BE2C (cell line): ENCODE data around the gene HOOK2.
"Not testable (repeated sequence)": the region's sequence is repeated elsewhere in the genome, so short reads cannot be mapped to it uniquely, and the experiment has no call there.

Experiments
- DNase-seq: peaks from one replicate; pipeline ENCODE4 v3.0.0-alpha.2; 2020
- H3K27me3 ChIP-seq: fragments of 250-450 bp; sonication (Bioruptor Pico); 2 replicates; pipeline ENCODE4 v1.5.1; 2020; ENCODE audit warnings: mild to moderate bottlenecking
- H3K36me3 ChIP-seq: fragments of 250-450 bp; sonication (Bioruptor Pico); 2 replicates; pipeline ENCODE4 v1.5.1; 2020; ENCODE audit warnings: mild to moderate bottlenecking
- H3K4me1 ChIP-seq: fragments of 250-450 bp; sonication (Bioruptor Pico); 2 replicates; pipeline ENCODE4 v1.5.1; 2020
- H3K4me3 ChIP-seq: 2 replicates; pipeline ENCODE4 v1.5.1; 2011; ENCODE audit warnings: low read depth, low read length
- H3K9me3 ChIP-seq: fragments of 250-450 bp; sonication (Bioruptor Pico); 2 replicates; pipeline ENCODE4 v1.5.1; 2020
- TF ChIP-seq, protein P1 (sequence below): IDR thresholded peaks from 2 replicates; pipeline ENCODE4 v1.5.1; 2012; ENCODE audit warnings: mild to moderate bottlenecking, low read depth, low read length

The HOOK2 gene

DNA sequence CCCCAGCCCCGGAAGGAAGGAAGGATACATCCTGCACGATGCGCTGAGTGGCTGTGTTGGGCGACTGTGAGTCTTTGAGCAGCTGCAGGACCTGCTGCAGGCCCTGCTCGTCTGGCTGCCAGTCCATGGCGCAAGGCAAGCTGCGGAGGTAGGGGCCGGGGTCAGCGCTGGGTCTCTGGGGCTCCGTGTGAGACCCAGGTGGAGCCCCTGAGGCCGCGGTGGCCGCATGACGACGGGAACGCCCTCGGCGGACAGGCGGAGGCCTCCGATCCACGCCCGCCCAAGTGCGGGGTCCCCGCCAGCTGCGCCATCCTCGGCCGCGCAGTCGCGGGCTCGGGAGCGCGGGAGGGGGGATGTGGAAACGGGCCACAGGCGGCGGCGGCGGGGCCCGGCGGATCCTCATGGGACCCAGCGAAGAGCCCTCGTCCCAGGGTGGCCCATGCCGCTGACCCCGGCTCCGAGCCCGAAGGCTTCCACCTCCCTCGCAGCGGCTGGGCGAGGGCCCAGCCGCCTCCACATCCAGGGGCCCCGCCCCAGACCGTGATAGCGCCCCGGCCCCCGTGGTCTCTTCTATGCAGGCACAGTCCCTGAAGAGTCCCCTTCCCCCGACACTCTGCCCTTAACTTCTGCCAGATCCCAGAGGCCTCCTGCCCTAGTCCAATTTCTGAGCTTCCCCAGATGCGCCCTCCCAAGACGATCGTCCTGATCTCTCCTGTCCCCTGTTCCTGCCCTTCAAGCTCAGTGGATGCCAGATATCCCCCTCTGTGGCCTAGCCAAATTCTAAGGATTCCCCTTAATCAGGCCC is 54.3 kb downstream of the HOOK2 start:
- DNase-seq = no peak

DNA sequence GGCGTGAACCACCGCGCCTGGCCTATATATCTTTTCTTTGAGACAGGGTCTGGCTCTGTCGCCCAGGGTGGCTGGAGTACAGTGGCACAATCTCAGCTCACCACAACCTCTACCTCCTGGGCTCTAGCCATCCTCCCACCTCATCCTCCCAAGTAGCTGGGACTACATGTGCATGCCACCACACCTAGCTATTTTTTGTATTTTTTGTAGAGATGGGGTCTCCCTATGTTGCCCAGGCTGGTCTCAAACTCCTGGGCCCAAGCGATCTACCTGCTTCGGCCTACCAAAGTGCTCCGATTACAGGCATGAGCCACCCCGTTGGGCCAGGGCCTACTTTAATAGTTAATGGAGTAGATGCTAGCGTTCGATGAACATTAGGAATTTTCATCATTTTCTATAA is 55.1 kb downstream of the HOOK2 start:
- peak overlapping the region; percentile 93 for H3K4me3 ChIP-seq
- peaks cover 56% of the 10 kb centered on the region for H3K36me3 ChIP-seq

More for the DNA sequence above, 54.3 kb downstream of the HOOK2 start:
- Histone ChIP-seq H3K36me3 (peaks cover 48% of the 10 kb centered on the region), H3K9me3 (no peaks in the 10 kb centered on the region), H3K27me3 (no peaks in the 10 kb centered on the region), H3K4me3 (peak overlapping the region; percentile 93), H3K4me1 (no peaks in the 10 kb centered on the region; the same call in 1 of the 2 replicates)
- TF ChIP-seq, protein P1, sequence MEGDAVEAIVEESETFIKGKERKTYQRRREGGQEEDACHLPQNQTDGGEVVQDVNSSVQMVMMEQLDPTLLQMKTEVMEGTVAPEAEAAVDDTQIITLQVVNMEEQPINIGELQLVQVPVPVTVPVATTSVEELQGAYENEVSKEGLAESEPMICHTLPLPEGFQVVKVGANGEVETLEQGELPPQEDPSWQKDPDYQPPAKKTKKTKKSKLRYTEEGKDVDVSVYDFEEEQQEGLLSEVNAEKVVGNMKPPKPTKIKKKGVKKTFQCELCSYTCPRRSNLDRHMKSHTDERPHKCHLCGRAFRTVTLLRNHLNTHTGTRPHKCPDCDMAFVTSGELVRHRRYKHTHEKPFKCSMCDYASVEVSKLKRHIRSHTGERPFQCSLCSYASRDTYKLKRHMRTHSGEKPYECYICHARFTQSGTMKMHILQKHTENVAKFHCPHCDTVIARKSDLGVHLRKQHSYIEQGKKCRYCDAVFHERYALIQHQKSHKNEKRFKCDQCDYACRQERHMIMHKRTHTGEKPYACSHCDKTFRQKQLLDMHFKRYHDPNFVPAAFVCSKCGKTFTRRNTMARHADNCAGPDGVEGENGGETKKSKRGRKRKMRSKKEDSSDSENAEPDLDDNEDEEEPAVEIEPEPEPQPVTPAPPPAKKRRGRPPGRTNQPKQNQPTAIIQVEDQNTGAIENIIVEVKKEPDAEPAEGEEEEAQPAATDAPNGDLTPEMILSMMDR = no peak

DNA sequence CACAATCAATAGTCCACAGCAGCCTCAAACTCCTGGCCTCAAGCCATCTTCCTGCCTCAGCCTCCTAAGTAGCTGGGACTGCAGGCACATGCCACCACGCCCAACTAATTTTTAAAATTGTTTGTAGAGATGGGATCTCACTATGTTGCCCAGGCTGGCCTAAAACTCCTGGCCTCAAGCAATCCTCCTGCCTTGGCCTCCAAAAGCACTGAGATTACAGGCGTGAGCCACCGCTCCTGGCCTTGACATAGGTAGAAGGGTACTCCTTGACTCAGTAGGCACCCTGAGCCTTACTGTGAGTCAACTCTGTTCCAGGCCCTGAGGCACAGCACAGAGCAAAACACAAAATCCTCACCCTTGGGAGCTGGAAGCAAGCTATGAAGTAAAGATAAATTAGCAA is 59.4 kb downstream of the HOOK2 start:
- H3K36me3 ChIP-seq = peaks cover 95% of the 10 kb centered on the region
- H3K9me3 ChIP-seq = no peaks in the 10 kb centered on the region
- DNase-seq = no peak
- no peaks in the 10 kb centered on the region; the same call in 1 of the 2 replicates for H3K4me1 ChIP-seq
- TF ChIP-seq, protein P1 = no peak
- H3K27me3 ChIP-seq = no peaks in the 10 kb centered on the region
- H3K4me3 ChIP-seq = no peak overlapping the region

More for the DNA sequence above, 55.1 kb downstream of the HOOK2 start:
- no peak for DNase-seq
- Histone ChIP-seq H3K4me1 (no peaks in the 10 kb centered on the region; the same call in 1 of the 2 replicates), H3K9me3 (no peaks in the 10 kb centered on the region), H3K27me3 (no peaks in the 10 kb centered on the region)
- TF ChIP-seq, protein P1 = no peak

DNA sequence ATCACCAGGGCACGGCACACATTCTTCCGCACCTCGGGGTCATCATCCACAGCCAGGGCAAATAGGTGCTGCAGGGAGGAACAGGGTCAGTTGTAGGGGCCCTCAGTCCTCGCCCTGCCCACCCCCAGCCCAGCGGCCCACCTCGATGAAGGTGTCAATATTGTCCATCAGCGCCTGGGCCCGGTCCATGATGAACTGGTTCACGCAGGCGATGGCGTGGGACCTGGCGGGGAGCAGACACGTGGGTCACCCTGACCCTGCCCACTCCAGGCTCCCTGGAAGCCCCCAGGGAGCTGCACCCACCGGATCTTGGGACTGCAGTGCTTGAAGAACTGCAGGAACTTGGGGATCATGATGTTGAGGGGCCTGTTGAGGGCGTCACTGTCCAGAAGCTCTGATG is 60.2 kb downstream of the HOOK2 start:
- H3K4me1 ChIP-seq = no peaks in the 10 kb centered on the region
- no peak for DNase-seq
- no peaks in the 10 kb centered on the region for H3K27me3 ChIP-seq
- H3K36me3 ChIP-seq = peaks cover 95% of the 10 kb centered on the region
- no peak overlapping the region for H3K4me3 ChIP-seq
- TF ChIP-seq, protein P1 = no peak
- H3K9me3 ChIP-seq = no peaks in the 10 kb centered on the region

DNA sequence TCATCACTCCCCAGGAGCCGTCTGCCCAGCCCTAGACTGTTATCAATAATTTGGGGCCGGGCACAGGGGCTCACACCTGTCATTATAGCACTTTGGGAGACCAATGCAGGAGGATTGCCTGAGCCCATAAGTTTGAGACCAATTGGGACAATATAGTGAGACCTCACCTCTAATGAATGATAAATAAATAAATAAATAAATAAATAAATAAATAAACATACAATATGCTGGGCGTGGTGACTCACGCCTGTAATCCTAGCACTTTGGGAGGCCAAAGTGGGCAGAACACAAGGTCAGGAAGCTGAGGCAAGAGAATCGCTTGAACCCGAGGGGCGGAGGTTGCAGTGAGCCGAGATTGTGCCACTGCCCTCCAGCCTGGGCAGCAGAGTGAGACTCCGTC is 62.0 kb downstream of the HOOK2 start:
- DNase-seq, H3K9me3 ChIP-seq, H3K4me1 ChIP-seq, H3K27me3 ChIP-seq, H3K4me3 ChIP-seq: not testable (repeated sequence)
- H3K36me3 ChIP-seq = peaks cover 97% of the 10 kb centered on the region
